SK-N-SH treated with all-trans-retinoic acid at 6 μM for 48 hours (cell line): ENCODE measurements around the gene FARS2.

ENCODE experiments used
- ARNTL ChIP-seq: fragments of 450-650 bp; formaldehyde crosslinking; IDR thresholded peaks from 2 replicates; pipeline ENCODE4 v1.5.0; 2020; ENCODE audit warnings: low read depth, mild to moderate bottlenecking, moderate library complexity, borderline replicate concordance
- BACH2 ChIP-seq: fragments of 250-450 bp; sonication (Bioruptor Pico); IDR thresholded peaks from 2 replicates; pipeline ENCODE4 v1.9.0; 2021; ENCODE audit warnings: mild to moderate bottlenecking, borderline replicate concordance
- ESRRG ChIP-seq: fragments of 250-450 bp; sonication (Bioruptor Pico); IDR thresholded peaks from 2 replicates; pipeline ENCODE4 v1.6.1; 2021; ENCODE audit warnings: mild to moderate bottlenecking
- RARB ChIP-seq: fragments of 250-450 bp; sonication (Bioruptor Pico); IDR thresholded peaks from 2 replicates; pipeline ENCODE4 v1.8.0; 2021; ENCODE audit warnings: mild to moderate bottlenecking, moderate library complexity
- TOX ChIP-seq: fragments of 250-450 bp; sonication (Bioruptor Pico); IDR thresholded peaks from 2 replicates; pipeline ENCODE4 v1.8.0; 2021; ENCODE audit warnings: mild to moderate bottlenecking, moderate library complexity, borderline replicate concordance
- ZC3H10 ChIP-seq: fragments of 250-450 bp; sonication (Bioruptor Pico); IDR thresholded peaks from 2 replicates; pipeline ENCODE4 v1.5.1; 2021; ENCODE audit warnings: mild to moderate bottlenecking, moderate library complexity
- TF ChIP-seq, protein P1 (sequence below): fragments of 250-450 bp; sonication (Bioruptor Pico); IDR thresholded peaks from 2 replicates; pipeline ENCODE4 v1.8.0; 2021; ENCODE audit warnings: low read depth, mild to moderate bottlenecking, moderate library complexity, borderline replicate concordance
- TF ChIP-seq, protein P2 (sequence below): fragments of 250-450 bp; sonication (Bioruptor Pico); IDR thresholded peaks from 2 replicates; pipeline ENCODE4 v1.5.1; 2020; ENCODE audit warnings: low read depth, mild to moderate bottlenecking, moderate library complexity
- TF ChIP-seq, protein P3 (sequence below): fragments of 250-450 bp; sonication (Bioruptor Pico); IDR thresholded peaks from 2 replicates; pipeline ENCODE4 v1.8.0; 2020; ENCODE audit warnings: mild to moderate bottlenecking, moderate library complexity, borderline replicate concordance

DNA sequence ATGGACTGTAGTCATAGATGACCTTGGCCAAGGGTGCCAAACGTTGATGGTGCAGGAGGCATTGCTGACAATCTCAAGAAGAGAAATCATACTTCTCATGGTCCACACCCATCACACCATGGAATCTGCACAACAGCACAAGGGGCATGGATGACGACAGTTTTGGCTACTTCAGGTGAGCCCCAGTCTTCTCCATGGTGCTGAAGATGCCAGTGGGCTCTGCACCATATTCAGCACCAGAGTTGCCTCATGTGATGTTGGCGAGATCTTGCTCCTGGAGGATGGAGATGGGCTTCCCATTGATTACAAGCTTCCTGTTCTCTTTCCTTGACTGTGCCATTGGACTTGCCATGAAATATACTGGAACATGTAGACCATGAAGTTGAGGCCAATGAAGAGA is 556.6 kb downstream of the FARS2 start:
- TF ChIP-seq ZC3H10 (CRISPR knock-in tag) (no peak), RARB (no peak), BACH2 (CRISPR knock-in tag) (no peak), ARNTL (CRISPR knock-in tag) (no peak), TOX (CRISPR knock-in tag) (no peak), ESRRG (CRISPR knock-in tag) (no peak)
- TF ChIP-seq, protein P1, sequence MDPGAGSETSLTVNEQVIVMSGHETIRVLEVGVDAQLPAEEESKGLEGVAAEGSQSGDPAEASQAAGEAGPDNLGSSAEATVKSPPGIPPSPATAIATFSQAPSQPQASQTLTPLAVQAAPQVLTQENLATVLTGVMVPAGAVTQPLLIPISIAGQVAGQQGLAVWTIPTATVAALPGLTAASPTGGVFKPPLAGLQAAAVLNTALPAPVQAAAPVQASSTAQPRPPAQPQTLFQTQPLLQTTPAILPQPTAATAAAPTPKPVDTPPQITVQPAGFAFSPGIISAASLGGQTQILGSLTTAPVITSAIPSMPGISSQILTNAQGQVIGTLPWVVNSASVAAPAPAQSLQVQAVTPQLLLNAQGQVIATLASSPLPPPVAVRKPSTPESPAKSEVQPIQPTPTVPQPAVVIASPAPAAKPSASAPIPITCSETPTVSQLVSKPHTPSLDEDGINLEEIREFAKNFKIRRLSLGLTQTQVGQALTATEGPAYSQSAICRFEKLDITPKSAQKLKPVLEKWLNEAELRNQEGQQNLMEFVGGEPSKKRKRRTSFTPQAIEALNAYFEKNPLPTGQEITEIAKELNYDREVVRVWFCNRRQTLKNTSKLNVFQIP (CRISPR knock-in tag), result no peak
- TF ChIP-seq, protein P2, sequence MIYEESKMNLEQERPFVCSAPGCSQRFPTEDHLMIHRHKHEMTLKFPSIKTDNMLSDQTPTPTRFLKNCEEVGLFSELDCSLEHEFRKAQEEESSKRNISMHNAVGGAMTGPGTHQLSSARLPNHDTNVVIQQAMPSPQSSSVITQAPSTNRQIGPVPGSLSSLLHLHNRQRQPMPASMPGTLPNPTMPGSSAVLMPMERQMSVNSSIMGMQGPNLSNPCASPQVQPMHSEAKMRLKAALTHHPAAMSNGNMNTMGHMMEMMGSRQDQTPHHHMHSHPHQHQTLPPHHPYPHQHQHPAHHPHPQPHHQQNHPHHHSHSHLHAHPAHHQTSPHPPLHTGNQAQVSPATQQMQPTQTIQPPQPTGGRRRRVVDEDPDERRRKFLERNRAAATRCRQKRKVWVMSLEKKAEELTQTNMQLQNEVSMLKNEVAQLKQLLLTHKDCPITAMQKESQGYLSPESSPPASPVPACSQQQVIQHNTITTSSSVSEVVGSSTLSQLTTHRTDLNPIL (CRISPR knock-in tag), result no peak
- TF ChIP-seq, protein P3, sequence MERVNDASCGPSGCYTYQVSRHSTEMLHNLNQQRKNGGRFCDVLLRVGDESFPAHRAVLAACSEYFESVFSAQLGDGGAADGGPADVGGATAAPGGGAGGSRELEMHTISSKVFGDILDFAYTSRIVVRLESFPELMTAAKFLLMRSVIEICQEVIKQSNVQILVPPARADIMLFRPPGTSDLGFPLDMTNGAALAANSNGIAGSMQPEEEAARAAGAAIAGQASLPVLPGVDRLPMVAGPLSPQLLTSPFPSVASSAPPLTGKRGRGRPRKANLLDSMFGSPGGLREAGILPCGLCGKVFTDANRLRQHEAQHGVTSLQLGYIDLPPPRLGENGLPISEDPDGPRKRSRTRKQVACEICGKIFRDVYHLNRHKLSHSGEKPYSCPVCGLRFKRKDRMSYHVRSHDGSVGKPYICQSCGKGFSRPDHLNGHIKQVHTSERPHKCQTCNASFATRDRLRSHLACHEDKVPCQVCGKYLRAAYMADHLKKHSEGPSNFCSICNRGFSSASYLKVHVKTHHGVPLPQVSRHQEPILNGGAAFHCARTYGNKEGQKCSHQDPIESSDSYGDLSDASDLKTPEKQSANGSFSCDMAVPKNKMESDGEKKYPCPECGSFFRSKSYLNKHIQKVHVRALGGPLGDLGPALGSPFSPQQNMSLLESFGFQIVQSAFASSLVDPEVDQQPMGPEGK (CRISPR knock-in tag), result no peak
